Measurements from ENCODE around the gene SMR3A. TPM values are rescaled to one million over a fixed set of nuclear protein-coding genes. Genes with fewer than 3 reads are reported as not detected.

Gene SMR3A
- total RNA-seq, 6 donors from 2014 or later, result not detected

DNA sequence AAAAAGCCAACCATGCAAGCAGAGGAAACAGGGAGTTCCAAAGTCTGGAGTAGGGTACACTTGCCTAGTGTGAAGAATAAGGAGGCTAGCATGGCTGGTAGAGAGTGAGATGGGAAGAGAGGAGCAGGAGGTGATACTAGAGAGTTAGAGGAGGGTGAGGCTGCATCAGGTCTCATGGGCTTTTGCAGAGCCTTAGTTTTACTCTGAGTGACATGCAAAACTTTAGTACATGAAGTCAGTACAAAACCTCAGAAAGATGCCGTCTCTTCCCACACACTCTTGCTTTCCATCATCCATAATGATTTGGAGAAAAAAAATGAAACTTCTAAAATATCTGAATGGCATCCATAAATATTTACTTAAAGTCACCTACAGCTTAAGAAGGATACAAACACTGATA, 42.2 kb downstream of the SMR3A start:
- DNase-seq, result no peak
- Histone ChIP-seq H3K27me3 (no peaks in the 10 kb centered on the region), H3K4me1 (no peaks in the 10 kb centered on the region), H3K4me3 (no peak overlapping the region), H3K27ac (no peak overlapping the region), H3K36me3 (no peaks in the 10 kb centered on the region), H3K9me3 (no peaks in the 10 kb centered on the region)
- ATAC-seq (ENCODE audit: low FRiP score in 2 of 2), result no peak
- 74 to 81% methylated on average over 1 of the region's 1 CpG for WGBS, 2 donors
- no peak for TF ChIP-seq EP300 (IDR thresholded peaks at IDR 0.05)
- TF ChIP-seq POLR2A (IDR thresholded peaks at IDR 0.05), result no peak
- TF ChIP-seq, protein P1, sequence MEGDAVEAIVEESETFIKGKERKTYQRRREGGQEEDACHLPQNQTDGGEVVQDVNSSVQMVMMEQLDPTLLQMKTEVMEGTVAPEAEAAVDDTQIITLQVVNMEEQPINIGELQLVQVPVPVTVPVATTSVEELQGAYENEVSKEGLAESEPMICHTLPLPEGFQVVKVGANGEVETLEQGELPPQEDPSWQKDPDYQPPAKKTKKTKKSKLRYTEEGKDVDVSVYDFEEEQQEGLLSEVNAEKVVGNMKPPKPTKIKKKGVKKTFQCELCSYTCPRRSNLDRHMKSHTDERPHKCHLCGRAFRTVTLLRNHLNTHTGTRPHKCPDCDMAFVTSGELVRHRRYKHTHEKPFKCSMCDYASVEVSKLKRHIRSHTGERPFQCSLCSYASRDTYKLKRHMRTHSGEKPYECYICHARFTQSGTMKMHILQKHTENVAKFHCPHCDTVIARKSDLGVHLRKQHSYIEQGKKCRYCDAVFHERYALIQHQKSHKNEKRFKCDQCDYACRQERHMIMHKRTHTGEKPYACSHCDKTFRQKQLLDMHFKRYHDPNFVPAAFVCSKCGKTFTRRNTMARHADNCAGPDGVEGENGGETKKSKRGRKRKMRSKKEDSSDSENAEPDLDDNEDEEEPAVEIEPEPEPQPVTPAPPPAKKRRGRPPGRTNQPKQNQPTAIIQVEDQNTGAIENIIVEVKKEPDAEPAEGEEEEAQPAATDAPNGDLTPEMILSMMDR (IDR thresholded peaks at IDR 0.05), result no peak

GRCh38 chr4:70405765-70406164, 45.2 kb downstream of the SMR3A start:
- WGBS, 2 donors, result 62 to 72% methylated on average over 6 of the region's 6 CpGs
- ATAC-seq (ENCODE audit: low FRiP score in 2 of 2) (no peak), DNase-seq (no peak)
- Histone ChIP-seq H3K4me3 (no peak overlapping the region), H3K36me3 (no peaks in the 10 kb centered on the region), H3K27ac (no peak overlapping the region), H3K27me3 (no peaks in the 10 kb centered on the region), H3K4me1 (no peaks in the 10 kb centered on the region), H3K9me3 (no peaks in the 10 kb centered on the region)
- TF ChIP-seq POLR2AphosphoS5 (IDR thresholded peaks at IDR 0.05) (no peak), EP300 (IDR thresholded peaks at IDR 0.05) (no peak)

Other genes with a start within 250 kb of the SMR3A start
- gene PRR27, start 206.5 kb upstream of the SMR3A start, total RNA-seq, result not detected
- gene ODAM, start 165.0 kb upstream of the SMR3A start, total RNA-seq, result 1 to 10 TPM in 5 of 6 donors, not detected in 1; 1.1 to 6.5 (median 3.3) TPM
- under 1 TPM in 1 of 6 donors, not detected in 5; 0.51 TPM for gene FDCSP, start 134.6 kb upstream of the SMR3A start, total RNA-seq
- gene CSN3, start 118.2 kb upstream of the SMR3A start, total RNA-seq, result not detected
- not detected for gene CABS1, start 25.8 kb upstream of the SMR3A start, total RNA-seq
- not detected for gene SMR3B, start 22.4 kb downstream of the SMR3A start, total RNA-seq
- gene OPRPN, start 37.2 kb downstream of the SMR3A start, total RNA-seq, result not detected
- gene MUC7, start 111.4 kb downstream of the SMR3A start, total RNA-seq, result not detected
- not detected for gene AMTN, start 157.8 kb downstream of the SMR3A start, total RNA-seq
- gene AMBN, start 231.5 kb downstream of the SMR3A start, total RNA-seq, result not detected